ENCODE data around the gene ZNRD2. TPM values are rescaled to one million over a fixed set of nuclear protein-coding genes. Genes with fewer than 3 reads are reported as not detected.
A peak's percentile ranks its signal among the peaks of the same experiment; 100 is the strongest.

Gene ZNRD2
- total RNA-seq, 2 experiments from 2014 or later, result 39.2 to 40.7 TPM

DNA sequence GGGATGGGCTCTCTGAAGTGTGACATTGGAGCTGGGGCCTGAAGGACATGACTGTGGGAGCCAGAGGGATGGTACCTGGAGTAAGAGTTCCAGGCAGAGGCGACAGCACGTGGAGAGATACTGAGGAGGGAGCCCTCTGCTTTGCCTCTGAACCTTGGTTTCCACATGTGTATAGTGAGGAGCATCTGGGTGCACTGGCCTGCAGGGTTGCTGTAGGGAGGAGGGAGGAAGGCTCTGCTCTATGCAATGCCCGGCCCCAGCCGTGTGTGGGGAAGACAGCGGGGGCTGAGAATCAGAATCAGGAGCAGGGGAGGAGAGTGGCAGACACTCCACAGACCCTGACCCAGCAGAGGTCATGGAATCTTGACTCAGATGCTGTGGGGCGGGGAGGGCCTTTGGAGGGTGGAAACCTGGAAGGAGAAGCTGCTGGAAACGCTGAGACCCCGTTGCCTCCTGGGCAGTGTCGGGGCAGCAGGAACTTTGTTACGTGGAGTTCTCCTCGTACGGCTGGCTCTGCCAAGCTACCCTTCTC lies 41.4 kb upstream of the ZNRD2 start:
- no peak for DNase-seq
- no peaks in the 10 kb centered on the region for H3K9me3 Mint-ChIP-seq (ENCODE audit: insufficient read depth)
- no peak for ATAC-seq
- POLR2A ChIA-PET, result interaction anchor here (0.6 to 1.5 kb wide), 4 partner anchors 8 to 30 kb away, joined by 3 to 6 read pairs (median 4); partner anchors contain the start of genes LTBP3 and MALAT1
- H3K36me3 Mint-ChIP-seq (ENCODE audit: low read depth), result peaks cover 45% of the 10 kb centered on the region
- H3K4me1 Mint-ChIP-seq (ENCODE audit: low read depth), result peaks cover 51% of the 10 kb centered on the region
- H3K27ac Mint-ChIP-seq, result peak overlapping the region; percentile 77
- H3K27me3 Mint-ChIP-seq (ENCODE audit: low read depth), result no peaks in the 10 kb centered on the region
- CTCF ChIA-PET, result interaction anchor here (1.2 to 5.9 kb wide), 5 partner anchors 12 to 102 kb away, joined by 3 to 41 read pairs (median 4); partner anchors contain the start of gene ZNRD2
- no peak overlapping the region for H3K4me3 Mint-ChIP-seq

DNA sequence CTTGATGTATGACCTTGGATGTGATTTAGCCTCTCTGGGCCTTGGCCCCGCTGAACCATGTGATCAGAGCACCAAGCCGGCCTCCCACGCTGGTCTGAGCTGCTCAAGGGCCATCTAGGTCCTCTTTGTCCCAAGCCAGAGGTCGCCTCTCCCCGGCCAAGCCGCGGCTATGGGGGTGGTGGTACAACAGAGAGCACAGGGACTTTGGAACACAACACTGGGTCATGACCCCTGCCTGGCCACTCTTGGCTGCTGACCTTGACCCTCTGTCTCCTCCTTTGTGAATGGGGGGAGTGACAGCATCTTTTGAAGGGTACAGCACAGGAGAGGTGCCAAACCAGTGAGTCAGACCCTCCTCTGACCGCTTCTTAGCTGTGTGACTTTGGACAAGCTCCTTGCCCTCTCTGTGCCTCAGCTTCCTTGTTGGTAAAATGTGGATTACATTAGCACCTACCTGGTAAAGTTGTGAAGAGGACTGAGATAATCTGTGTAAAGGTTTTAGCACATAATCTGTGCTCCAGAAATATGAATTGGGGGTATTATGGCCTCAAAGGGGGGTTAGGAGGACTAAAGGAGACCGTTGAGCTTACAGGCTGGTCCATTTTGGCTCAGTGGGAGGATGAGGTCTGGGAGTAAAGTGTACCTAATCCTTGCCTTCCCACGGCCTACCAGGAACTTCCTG lies 40.7 kb upstream of the ZNRD2 start:
- no peak for ATAC-seq
- ChIA-PET CTCF (interaction anchor here (1.0 to 5.9 kb wide), 6 partner anchors 11 to 102 kb away, joined by 3 to 41 read pairs (median 4); partner anchors contain the start of gene ZNRD2), POLR2A (interaction anchor here (0.6 to 1.5 kb wide), 7 partner anchors 11 to 109 kb away, joined by 3 to 7 read pairs (median 6); partner anchors contain the start of genes LTBP3 and MALAT1)
- peaks cover 44% of the 10 kb centered on the region for H3K36me3 Mint-ChIP-seq (ENCODE audit: low read depth)
- no peak overlapping the region for H3K4me3 Mint-ChIP-seq
- no peaks in the 10 kb centered on the region for H3K9me3 Mint-ChIP-seq (ENCODE audit: insufficient read depth)
- no peaks in the 10 kb centered on the region for H3K27me3 Mint-ChIP-seq (ENCODE audit: low read depth)
- H3K27ac Mint-ChIP-seq, result peak overlapping the region; percentile 84
- H3K4me1 Mint-ChIP-seq (ENCODE audit: low read depth), result peaks cover 46% of the 10 kb centered on the region
- DNase-seq, result no peak

DNA sequence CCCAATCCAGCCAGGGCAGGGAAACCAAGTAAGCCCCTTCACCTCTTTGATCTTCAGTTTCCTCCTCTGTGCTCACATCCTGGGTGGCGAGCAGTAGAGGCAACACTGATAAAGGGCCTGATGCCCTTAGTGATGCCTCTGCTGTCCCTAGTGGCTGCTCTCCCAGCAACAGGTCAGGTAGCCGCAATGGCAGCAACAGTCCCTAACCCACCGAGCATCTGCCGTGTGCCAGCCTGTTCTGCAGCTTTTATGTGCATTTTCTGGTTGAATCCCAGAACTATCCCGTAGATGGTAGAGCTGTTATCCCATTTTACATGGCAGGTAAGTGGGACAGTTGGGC lies 40.1 kb upstream of the ZNRD2 start:
- ATAC-seq, result peak; percentile 83

DNA sequence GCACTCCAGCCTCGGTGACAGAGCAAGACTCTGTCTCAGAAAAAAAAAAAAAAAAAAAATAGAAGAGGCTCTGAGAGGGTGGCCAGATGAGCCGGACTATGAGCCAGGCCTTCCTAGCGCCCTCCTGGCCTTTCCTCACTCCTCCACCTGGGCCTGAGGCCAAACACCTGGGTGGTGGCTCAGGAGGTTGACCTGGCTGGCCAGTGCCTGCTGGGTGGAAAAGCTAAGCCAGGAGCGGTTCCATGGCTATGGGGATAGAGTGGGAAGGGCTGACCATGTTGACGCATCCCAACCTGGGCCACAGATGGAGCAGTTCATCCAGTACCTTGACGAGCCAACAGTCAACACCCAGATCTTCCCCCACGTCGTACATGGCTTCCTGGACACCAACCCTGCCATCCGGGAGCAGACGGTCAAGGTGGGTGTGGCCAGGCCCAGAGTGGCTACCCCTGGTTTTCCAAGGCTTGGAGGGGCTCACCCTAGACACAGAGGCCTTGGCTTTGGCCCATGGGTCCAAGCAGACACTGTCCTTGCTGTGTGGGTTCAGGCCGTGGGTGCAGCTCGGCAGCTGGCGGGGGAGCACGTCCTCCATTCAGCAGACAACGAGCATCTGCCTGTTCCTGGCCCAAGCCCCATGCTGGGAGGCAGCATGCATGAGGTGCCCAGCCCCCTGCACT lies 37.8 kb upstream of the ZNRD2 start:
- Mint-ChIP-seq H3K36me3 (ENCODE audit: low read depth) (peaks cover 44% of the 10 kb centered on the region), H3K27me3 (ENCODE audit: low read depth) (no peaks in the 10 kb centered on the region), H3K4me3 (no peak overlapping the region), H3K9me3 (ENCODE audit: insufficient read depth) (no peaks in the 10 kb centered on the region), H3K27ac (no peak overlapping the region), H3K4me1 (ENCODE audit: low read depth) (peaks cover 28% of the 10 kb centered on the region)
- DNase-seq (no peak), ATAC-seq (no peak)
- POLR2A ChIA-PET, result no interaction called here
- CTCF ChIA-PET, result interaction anchor here (1.7 kb wide), 1 partner anchor 56 kb away, joined by 4 read pairs; no protein-coding TSS in a partner anchor

More for the DNA sequence above, 40.1 kb upstream of the ZNRD2 start:
- CTCF ChIA-PET, result interaction anchor here (1.0 to 5.9 kb wide), 6 partner anchors 11 to 113 kb away, joined by 3 to 41 read pairs (median 4); partner anchors contain the start of gene ZNRD2
- POLR2A ChIA-PET, result interaction anchor here (0.9 to 1.5 kb wide), 7 partner anchors 10 to 109 kb away, joined by 3 to 7 read pairs (median 6); partner anchors contain the start of gene MALAT1
- H3K9me3 Mint-ChIP-seq (ENCODE audit: insufficient read depth), result no peaks in the 10 kb centered on the region
- H3K4me1 Mint-ChIP-seq (ENCODE audit: low read depth), result peaks cover 46% of the 10 kb centered on the region
- H3K27me3 Mint-ChIP-seq (ENCODE audit: low read depth), result no peaks in the 10 kb centered on the region
- H3K36me3 Mint-ChIP-seq (ENCODE audit: low read depth), result peaks cover 47% of the 10 kb centered on the region
- DNase-seq, result peak; percentile 70
- peak overlapping the region; percentile 84 for H3K27ac Mint-ChIP-seq
- H3K4me3 Mint-ChIP-seq, result no peak overlapping the region

DNA sequence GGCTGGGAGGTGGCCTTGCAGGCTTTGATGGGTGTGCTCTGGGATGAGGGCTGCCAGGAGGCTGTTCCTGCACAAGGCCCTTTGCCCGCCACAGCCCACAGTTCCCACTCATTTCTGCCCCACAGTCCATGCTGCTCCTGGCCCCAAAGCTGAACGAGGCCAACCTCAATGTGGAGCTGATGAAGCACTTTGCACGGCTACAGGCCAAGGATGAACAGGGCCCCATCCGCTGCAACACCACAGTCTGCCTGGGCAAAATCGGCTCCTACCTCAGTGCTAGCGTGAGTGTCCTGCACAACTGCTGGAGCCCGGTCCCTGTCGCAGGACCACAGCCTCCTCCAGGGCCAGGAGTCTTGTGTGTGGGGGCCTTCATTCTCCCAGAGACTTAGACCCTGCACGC lies 35.2 kb upstream of the ZNRD2 start:
- Mint-ChIP-seq H3K4me1 (ENCODE audit: low read depth) (peaks cover 10% of the 10 kb centered on the region), H3K36me3 (ENCODE audit: low read depth) (peaks cover 39% of the 10 kb centered on the region), H3K27ac (no peak overlapping the region), H3K9me3 (ENCODE audit: insufficient read depth) (no peaks in the 10 kb centered on the region), H3K27me3 (ENCODE audit: low read depth) (no peaks in the 10 kb centered on the region), H3K4me3 (no peak overlapping the region)
- ChIA-PET POLR2A (no interaction called here), CTCF (interaction anchor here (1.0 kb wide), 1 partner anchor 53 kb away, joined by 3 read pairs; no protein-coding TSS in a partner anchor)
- DNase-seq (no peak), ATAC-seq (no peak)

DNA sequence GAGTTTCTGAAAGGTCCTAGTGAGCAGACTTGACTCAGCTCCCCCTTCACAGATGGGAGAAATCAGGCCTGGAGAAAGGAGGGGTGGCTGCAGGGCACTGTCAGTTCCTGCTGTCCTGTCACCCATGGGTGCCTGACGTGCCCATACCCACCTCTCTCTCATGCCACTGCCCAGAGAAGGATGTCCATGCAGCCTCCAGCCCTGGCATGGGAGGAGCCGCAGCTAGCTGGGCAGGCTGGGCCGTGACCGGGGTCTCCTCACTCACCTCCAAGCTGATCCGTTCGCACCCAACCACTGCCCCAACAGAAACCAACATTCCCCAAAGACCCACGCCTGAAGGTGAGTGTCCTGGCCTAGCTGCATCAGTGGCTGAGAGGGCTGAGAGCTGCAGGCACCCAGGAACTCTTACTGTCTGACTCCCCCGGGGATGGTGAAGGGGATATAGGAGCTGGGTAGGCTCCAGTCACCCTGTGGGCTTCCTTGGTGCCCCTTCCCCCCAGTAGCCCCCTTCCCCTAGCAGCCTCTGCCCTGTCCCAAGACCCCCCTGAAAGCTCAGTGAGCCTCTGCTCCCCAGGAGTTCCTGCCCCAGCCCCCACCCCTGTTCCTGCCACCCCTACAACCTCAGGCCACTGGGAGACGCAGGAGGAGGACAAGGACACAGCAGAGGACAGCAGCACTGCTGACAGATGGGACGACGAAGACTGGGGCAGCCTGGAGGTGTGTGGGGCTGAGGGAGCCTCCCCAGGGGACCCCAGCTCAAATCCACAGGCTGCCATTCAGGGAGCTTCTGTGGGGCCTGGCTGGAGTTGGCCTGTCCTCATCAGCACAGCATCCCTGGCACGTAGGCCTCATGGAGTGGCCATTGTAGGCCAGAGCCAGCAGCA lies 33.6 kb upstream of the ZNRD2 start:
- Mint-ChIP-seq H3K27me3 (ENCODE audit: low read depth) (no peaks in the 10 kb centered on the region), H3K27ac (no peak overlapping the region), H3K4me1 (ENCODE audit: low read depth) (peaks cover 12% of the 10 kb centered on the region), H3K9me3 (ENCODE audit: insufficient read depth) (no peaks in the 10 kb centered on the region), H3K36me3 (ENCODE audit: low read depth) (peaks cover 25% of the 10 kb centered on the region), H3K4me3 (no peak overlapping the region)
- no peak for ATAC-seq
- DNase-seq, result no peak
- CTCF ChIA-PET, result interaction anchor here (0.6 to 1.4 kb wide), 3 partner anchors 15 to 52 kb away, joined by 3 to 4 read pairs (median 3); no protein-coding TSS in a partner anchor
- POLR2A ChIA-PET, result interaction anchor here (0.5 to 3.2 kb wide), 4 partner anchors 8 to 36 kb away, joined by 3 to 12 read pairs (median 4); partner anchors contain the start of genes FAM89B and SCYL1

DNA sequence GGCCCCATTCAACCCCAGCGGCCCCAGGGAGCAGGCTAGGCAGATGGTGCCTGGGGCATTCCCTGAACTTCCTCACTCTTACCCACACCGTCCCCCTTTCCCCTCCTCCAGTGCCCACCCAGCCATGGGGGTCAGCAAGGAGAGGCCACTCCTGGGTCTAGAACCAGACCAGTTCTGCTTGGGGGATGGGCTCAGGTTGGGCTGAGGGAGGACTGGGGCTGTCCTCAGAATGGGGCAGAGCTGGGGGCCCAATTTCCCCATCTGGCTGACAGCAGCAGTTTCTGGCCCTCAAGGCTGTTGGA lies 33.0 kb upstream of the ZNRD2 start:
- no peaks in the 10 kb centered on the region for H3K9me3 Mint-ChIP-seq (ENCODE audit: insufficient read depth)
- no peak overlapping the region for H3K4me3 Mint-ChIP-seq
- peaks cover 17% of the 10 kb centered on the region for H3K4me1 Mint-ChIP-seq (ENCODE audit: low read depth)
- no peak overlapping the region for H3K27ac Mint-ChIP-seq
- POLR2A ChIA-PET, result interaction anchor here (0.5 to 3.2 kb wide), 3 partner anchors 12 to 158 kb away, joined by 3 to 12 read pairs (median 4); partner anchors contain the start of genes FAM89B and SCYL1
- CTCF ChIA-PET, result interaction anchor here (0.6 to 1.4 kb wide), 4 partner anchors 15 to 57 kb away, joined by 3 to 4 read pairs (median 3); no protein-coding TSS in a partner anchor
- DNase-seq (no peak), ATAC-seq (no peak)
- no peaks in the 10 kb centered on the region for H3K27me3 Mint-ChIP-seq (ENCODE audit: low read depth)
- H3K36me3 Mint-ChIP-seq (ENCODE audit: low read depth), result peaks cover 22% of the 10 kb centered on the region

DNA sequence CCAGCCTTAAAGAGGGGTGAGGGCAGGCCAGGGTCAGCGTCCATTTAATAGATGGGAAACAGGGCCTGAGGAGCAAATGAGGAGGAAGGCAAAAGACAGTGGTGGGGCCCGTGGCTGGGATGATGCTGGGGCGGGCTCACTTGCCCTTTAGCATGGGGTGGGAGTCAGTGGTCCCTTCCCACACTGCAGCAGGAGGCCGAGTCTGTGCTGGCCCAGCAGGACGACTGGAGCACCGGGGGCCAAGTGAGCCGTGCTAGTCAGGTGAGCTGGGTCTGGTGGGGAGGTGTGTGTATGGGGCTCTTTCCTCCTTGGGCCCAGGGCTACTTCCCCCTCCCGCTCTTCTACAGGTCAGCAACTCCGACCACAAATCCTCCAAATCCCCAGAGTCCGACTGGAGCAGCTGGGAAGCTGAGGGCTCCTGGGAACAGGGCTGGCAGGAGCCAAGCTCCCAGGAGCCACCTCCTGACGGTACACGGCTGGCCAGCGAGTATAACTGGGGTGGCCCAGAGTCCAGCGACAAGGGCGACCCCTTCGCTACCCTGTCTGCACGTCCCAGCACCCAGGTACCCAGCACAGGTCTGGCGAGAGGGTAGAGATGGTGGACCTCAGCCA lies 32.6 kb upstream of the ZNRD2 start:
- no peak for DNase-seq
- ChIA-PET CTCF (interaction anchor here (1.1 to 1.4 kb wide), 3 partner anchors 14 to 56 kb away, joined by 3 to 4 read pairs (median 3); no protein-coding TSS in a partner anchor), POLR2A (interaction anchor here (0.5 to 3.2 kb wide), 3 partner anchors 12 to 157 kb away, joined by 3 to 12 read pairs (median 3); partner anchors contain the start of gene SCYL1)
- Mint-ChIP-seq H3K27ac (no peak overlapping the region), H3K4me3 (no peak overlapping the region), H3K4me1 (ENCODE audit: low read depth) (peaks cover 17% of the 10 kb centered on the region), H3K9me3 (ENCODE audit: insufficient read depth) (no peaks in the 10 kb centered on the region), H3K27me3 (ENCODE audit: low read depth) (no peaks in the 10 kb centered on the region), H3K36me3 (ENCODE audit: low read depth) (peaks cover 19% of the 10 kb centered on the region)
- ATAC-seq, result no peak

DNA sequence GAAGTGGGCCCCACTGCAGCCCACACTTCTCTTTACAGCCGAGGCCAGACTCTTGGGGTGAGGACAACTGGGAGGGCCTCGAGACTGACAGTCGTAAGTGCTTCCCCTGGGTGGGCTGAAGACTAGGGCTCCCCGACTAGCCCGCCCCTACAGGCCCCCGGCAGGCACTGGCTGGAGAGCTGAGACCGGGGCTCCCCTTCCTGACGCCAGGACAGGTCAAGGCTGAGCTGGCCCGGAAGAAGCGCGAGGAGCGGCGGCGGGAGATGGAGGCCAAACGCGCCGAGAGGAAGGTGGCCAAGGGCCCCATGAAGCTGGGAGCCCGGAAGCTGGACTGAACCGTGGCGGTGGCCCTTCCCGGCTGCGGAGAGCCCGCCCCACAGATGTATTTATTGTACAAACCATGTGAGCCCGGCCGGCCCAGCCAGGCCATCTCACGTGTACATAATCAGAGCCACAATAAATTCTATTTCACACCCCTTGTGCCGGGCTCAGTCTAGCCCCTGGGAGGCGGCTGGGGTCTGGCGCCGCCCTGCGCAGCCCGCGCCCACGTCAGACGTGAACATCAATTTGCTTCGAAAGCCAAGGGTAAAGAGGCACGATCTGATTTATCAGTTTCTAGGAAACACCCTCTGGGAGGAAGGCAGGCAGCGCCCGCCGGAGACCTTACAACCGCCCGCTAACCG lies 31.9 kb upstream of the ZNRD2 start:
- ChIA-PET POLR2A (interaction anchor here (1.1 to 3.2 kb wide), 2 partner anchors 13 to 27 kb away, joined by 3 to 12 read pairs; partner anchors contain the start of gene SCYL1), CTCF (interaction anchor here (1.1 to 1.4 kb wide), 3 partner anchors 14 to 56 kb away, joined by 3 to 4 read pairs (median 3); no protein-coding TSS in a partner anchor)
- no peaks in the 10 kb centered on the region for H3K27me3 Mint-ChIP-seq (ENCODE audit: low read depth)
- H3K36me3 Mint-ChIP-seq (ENCODE audit: low read depth), result peaks cover 16% of the 10 kb centered on the region
- no peak overlapping the region for H3K27ac Mint-ChIP-seq
- peak overlapping the region; percentile 28 for H3K4me3 Mint-ChIP-seq
- no peaks in the 10 kb centered on the region for H3K9me3 Mint-ChIP-seq (ENCODE audit: insufficient read depth)
- ATAC-seq (no peak), DNase-seq (no peak)
- H3K4me1 Mint-ChIP-seq (ENCODE audit: low read depth), result peaks cover 17% of the 10 kb centered on the region
